Skeletal muscle satellite cell (primary cell): ENCODE measurements around the gene KIF5A.
"Not testable (repeated sequence)": the region's sequence is repeated elsewhere in the genome, so short reads cannot be mapped to it uniquely, and the experiment has no call there.

ENCODE experiments used
- H3K27me3 ChIP-seq: 2 replicates; pipeline ENCODE4 v1.7.0; 2013; ENCODE audit warnings: low read length; ENCODE audit not compliant: control insufficient read depth, insufficient read depth
- H3K36me3 ChIP-seq: 2 replicates; pipeline ENCODE4 v1.7.0; 2013; ENCODE audit warnings: mild to moderate bottlenecking, control low read depth, low read length; ENCODE audit not compliant: insufficient read depth
- H3K4me1 ChIP-seq: 2 replicates; pipeline ENCODE4 v1.7.0; 2013; ENCODE audit warnings: low read length; ENCODE audit not compliant: control insufficient read depth, insufficient read depth
- H3K4me2 ChIP-seq: 2 replicates; pipeline ENCODE4 v1.7.0; 2013; ENCODE audit warnings: mild to moderate bottlenecking, low read length
- H3K4me3 ChIP-seq: 2 replicates; pipeline ENCODE4 v1.7.0; 2013; ENCODE audit warnings: low read length
- H3K9ac ChIP-seq: 2 replicates; pipeline ENCODE4 v1.7.0; 2013; ENCODE audit warnings: mild to moderate bottlenecking, low read depth, low read length, moderate library complexity
- H3K9me3 ChIP-seq: replicated peaks from 2 replicates; pipeline ENCODE4 v1.7.0; 2013; ENCODE audit warnings: mild to moderate bottlenecking, control low read depth, low read length

KIF5A gene

GRCh38 chr12:57570438-57570837 is 20.6 kb downstream of the KIF5A start:
- not testable (repeated sequence) for H3K9ac ChIP-seq, H3K9me3 ChIP-seq, H3K4me3 ChIP-seq, H3K4me1 ChIP-seq, H3K4me2 ChIP-seq, H3K36me3 ChIP-seq
- peaks cover 27% of the 10 kb centered on the region for H3K27me3 ChIP-seq

GRCh38 chr12:57571926-57572762 is 22.3 kb downstream of the KIF5A start:
- Histone ChIP-seq H3K4me2 (no peak overlapping the region), H3K4me3 (no peak overlapping the region), H3K9ac (no peak overlapping the region), H3K9me3 (no peaks in the 10 kb centered on the region), H3K36me3 (no peaks in the 10 kb centered on the region), H3K27me3 (peaks cover 42% of the 10 kb centered on the region), H3K4me1 (no peaks in the 10 kb centered on the region)

GRCh38 chr12:57574795-57575194 is 25.0 kb downstream of the KIF5A start:
- Histone ChIP-seq H3K27me3 (peaks cover 46% of the 10 kb centered on the region), H3K4me2 (no peak overlapping the region), H3K4me3 (no peak overlapping the region), H3K9me3 (no peaks in the 10 kb centered on the region), H3K36me3 (no peaks in the 10 kb centered on the region), H3K4me1 (no peaks in the 10 kb centered on the region), H3K9ac (no peak overlapping the region)

- no peak overlapping the region for H3K4me3 ChIP-seq
Observed at GRCh38 chr12:57575771-57576612, 26.1 kb downstream of the KIF5A start.

GRCh38 chr12:57576613-57577160 is 26.8 kb downstream of the KIF5A start:
- Histone ChIP-seq H3K4me3 (no peak overlapping the region), H3K36me3 (no peaks in the 10 kb centered on the region), H3K9ac (no peak overlapping the region), H3K9me3 (no peaks in the 10 kb centered on the region), H3K4me1 (no peaks in the 10 kb centered on the region), H3K4me2 (no peak overlapping the region), H3K27me3 (peaks cover 47% of the 10 kb centered on the region)

More at GRCh38 chr12:57575771-57576612, 26.1 kb downstream of the KIF5A start:
- Histone ChIP-seq H3K9ac (no peak overlapping the region), H3K27me3 (peaks cover 47% of the 10 kb centered on the region), H3K4me1 (no peaks in the 10 kb centered on the region), H3K4me2 (no peak overlapping the region), H3K36me3 (no peaks in the 10 kb centered on the region), H3K9me3 (no peaks in the 10 kb centered on the region)

GRCh38 chr12:57577981-57578758 is 28.3 kb downstream of the KIF5A start:
- Histone ChIP-seq H3K27me3 (peaks cover 44% of the 10 kb centered on the region), H3K36me3 (no peaks in the 10 kb centered on the region), H3K4me1 (no peaks in the 10 kb centered on the region), H3K9me3 (no peaks in the 10 kb centered on the region), H3K9ac (no peak overlapping the region), H3K4me3 (no peak overlapping the region), H3K4me2 (no peak overlapping the region)

- no peaks in the 10 kb centered on the region for H3K9me3 ChIP-seq
- H3K4me3 ChIP-seq: no peak overlapping the region
- H3K36me3 ChIP-seq: no peaks in the 10 kb centered on the region
- H3K4me1 ChIP-seq: no peaks in the 10 kb centered on the region
- peaks cover 48% of the 10 kb centered on the region for H3K27me3 ChIP-seq
- H3K4me2 ChIP-seq: no peak overlapping the region
- H3K9ac ChIP-seq: no peak overlapping the region
Observed at GRCh38 chr12:57579011-57579410, 29.2 kb downstream of the KIF5A start.

GRCh38 chr12:57579677-57580465 is 30.0 kb downstream of the KIF5A start:
- no peaks in the 10 kb centered on the region for H3K36me3 ChIP-seq
- H3K9ac ChIP-seq: no peak overlapping the region
- H3K27me3 ChIP-seq: peaks cover 54% of the 10 kb centered on the region
- no peaks in the 10 kb centered on the region for H3K4me1 ChIP-seq
- no peak overlapping the region for H3K4me3 ChIP-seq
- H3K4me2 ChIP-seq: no peak overlapping the region
- no peaks in the 10 kb centered on the region for H3K9me3 ChIP-seq

GRCh38 chr12:57580466-57580795 is 30.6 kb downstream of the KIF5A start:
- H3K27me3 ChIP-seq: peaks cover 56% of the 10 kb centered on the region
- no peak overlapping the region for H3K4me2 ChIP-seq
- H3K4me3 ChIP-seq: no peak overlapping the region
- H3K9ac ChIP-seq: no peak overlapping the region
- H3K9me3 ChIP-seq: no peaks in the 10 kb centered on the region
- H3K36me3 ChIP-seq: no peaks in the 10 kb centered on the region
- H3K4me1 ChIP-seq: no peaks in the 10 kb centered on the region

- H3K9me3 ChIP-seq: no peaks in the 10 kb centered on the region
- no peak overlapping the region for H3K4me3 ChIP-seq
- H3K4me2 ChIP-seq: no peak overlapping the region
- H3K36me3 ChIP-seq: no peaks in the 10 kb centered on the region
- no peak overlapping the region for H3K9ac ChIP-seq
- no peaks in the 10 kb centered on the region for H3K4me1 ChIP-seq
- H3K27me3 ChIP-seq: peaks cover 55% of the 10 kb centered on the region
Observed at GRCh38 chr12:57581802-57582201, 32.0 kb downstream of the KIF5A start.
